ENCODE measurements around the gene APRT.

DNA sequence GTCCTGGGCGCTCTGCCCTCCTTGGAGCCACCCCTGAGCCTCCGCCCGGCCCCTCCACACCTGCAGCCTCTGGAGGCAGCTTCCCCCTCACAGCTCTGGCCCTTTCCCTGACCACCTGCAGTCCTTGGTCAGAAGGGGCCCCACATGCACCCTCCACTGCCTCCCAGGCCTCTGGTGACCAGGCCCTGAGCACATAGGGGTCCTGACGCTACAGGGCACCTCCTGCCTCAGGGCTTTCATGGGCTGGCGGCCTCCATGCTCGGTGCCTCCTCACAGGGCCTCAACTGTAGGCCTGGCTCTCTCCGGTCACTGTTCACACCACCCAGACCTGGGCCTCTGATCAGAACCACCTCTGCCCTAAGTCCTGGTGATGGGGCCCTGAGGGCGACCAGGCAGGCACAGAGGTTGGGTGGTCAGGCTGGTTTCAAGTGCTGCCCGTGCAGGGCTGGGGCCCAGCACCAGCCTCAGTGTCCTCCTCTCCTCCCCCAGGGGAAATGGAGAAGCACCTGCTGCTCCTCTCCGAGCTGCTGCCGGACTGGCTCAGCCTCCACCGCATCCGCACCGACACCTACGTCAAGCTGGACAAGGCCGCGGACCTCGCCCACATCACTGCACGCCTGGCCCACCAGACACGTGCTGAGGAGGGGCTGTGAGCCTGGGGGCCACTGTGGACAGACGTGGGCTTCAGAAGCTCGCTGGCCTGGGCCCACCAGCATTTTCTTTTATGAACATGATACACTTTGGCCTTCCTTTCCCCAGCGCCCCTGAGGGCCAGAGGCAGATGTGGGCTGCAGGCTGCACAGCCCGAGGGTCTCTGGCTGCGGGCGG lies 3.9 kb downstream of the APRT start:
- TF ChIP-seq, protein P1, sequence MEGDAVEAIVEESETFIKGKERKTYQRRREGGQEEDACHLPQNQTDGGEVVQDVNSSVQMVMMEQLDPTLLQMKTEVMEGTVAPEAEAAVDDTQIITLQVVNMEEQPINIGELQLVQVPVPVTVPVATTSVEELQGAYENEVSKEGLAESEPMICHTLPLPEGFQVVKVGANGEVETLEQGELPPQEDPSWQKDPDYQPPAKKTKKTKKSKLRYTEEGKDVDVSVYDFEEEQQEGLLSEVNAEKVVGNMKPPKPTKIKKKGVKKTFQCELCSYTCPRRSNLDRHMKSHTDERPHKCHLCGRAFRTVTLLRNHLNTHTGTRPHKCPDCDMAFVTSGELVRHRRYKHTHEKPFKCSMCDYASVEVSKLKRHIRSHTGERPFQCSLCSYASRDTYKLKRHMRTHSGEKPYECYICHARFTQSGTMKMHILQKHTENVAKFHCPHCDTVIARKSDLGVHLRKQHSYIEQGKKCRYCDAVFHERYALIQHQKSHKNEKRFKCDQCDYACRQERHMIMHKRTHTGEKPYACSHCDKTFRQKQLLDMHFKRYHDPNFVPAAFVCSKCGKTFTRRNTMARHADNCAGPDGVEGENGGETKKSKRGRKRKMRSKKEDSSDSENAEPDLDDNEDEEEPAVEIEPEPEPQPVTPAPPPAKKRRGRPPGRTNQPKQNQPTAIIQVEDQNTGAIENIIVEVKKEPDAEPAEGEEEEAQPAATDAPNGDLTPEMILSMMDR (IDR thresholded peaks at IDR 0.05): no peak
- TF ChIP-seq POLR2A (IDR thresholded peaks at IDR 0.05) (no peak), EP300 (IDR thresholded peaks at IDR 0.05) (no peak)
